Skeletal muscle tissue (tissue), 4 donors: ENCODE measurements around the gene F12. TPM values are rescaled to one million over a fixed set of nuclear protein-coding genes. Genes with fewer than 3 reads are reported as not detected.

Experiments
- H3K27ac ChIP-seq: one replicate; pipeline ENCODE4 v1.7.0; 2013; ENCODE audit warnings: mild to moderate bottlenecking, low read depth, low read length, inconsistent platforms
- H3K27me3 ChIP-seq, 3 donors: one replicate each; pipeline ENCODE4 v1.7.0; 2013; ENCODE audit warnings: low read length in 3 of 3; ENCODE audit not compliant: control insufficient read depth in 3 of 3, insufficient read depth in 3 of 3
- H3K36me3 ChIP-seq, 3 donors: one replicate each; pipeline ENCODE4 v1.7.0; 2013; ENCODE audit warnings: low read length in 3 of 3; ENCODE audit not compliant: control insufficient read depth in 3 of 3, insufficient read depth in 3 of 3
- H3K4me1 ChIP-seq, 3 donors: one replicate each; pipeline ENCODE4 v1.7.0; 2013; ENCODE audit warnings: low read length in 3 of 3, mild to moderate bottlenecking in 3 of 3; ENCODE audit not compliant: control insufficient read depth in 3 of 3, insufficient read depth in 3 of 3
- H3K4me3 ChIP-seq, 3 donors: one replicate each; pipeline ENCODE4 v1.7.0; 2013; ENCODE audit warnings: low read length in 3 of 3
- H3K9ac ChIP-seq, 3 donors: one replicate each; pipeline ENCODE4 v1.7.0; 2013; ENCODE audit warnings: low read length in 3 of 3, mild to moderate bottlenecking in 3 of 3, moderate library complexity in 2 of 3, low read depth in 1 of 3
- H3K9me3 ChIP-seq, 3 donors: one replicate each; pipeline ENCODE4 v1.7.0; 2013; ENCODE audit warnings: low read length in 3 of 3; ENCODE audit not compliant: control insufficient read depth in 3 of 3
- total RNA-seq: library from RNA; depleted of rRNA; stranded (reverse); fragments of >200 nt; gene quantifications from one replicate; pipeline ENCODE4 v1.2.3, GENCODE V29; 2014
- donor health status: Osteomylitis.

The F12 gene
- total RNA-seq, 1 donor from 2014 or later: not detected

DNA sequence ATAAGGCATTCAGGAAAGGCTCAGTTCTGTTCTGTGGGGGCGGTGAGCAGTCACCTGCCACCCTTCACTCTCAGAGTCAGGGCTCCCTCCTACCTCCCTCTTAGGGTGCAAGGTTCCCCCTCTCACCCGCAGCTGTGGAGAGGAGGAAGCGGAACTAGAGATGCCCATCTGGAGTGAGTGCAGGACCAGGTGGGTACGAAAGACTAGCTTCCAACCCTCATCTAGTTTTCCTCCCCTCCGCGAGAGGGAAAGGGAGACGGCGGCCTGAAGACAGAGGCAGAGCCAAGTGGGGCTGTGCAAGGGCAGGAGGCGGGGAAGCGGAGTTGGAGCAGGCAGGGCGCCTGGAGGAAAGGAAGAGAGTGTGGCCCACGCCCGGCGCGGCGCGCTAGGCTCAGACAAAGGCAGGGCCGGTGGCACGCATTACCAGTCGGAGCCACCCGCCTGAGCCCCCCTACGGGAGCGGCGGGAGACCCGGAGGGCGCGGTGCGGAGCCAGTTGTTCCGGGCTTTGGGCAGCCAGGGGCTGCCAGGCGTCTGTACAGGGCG is 44.6 kb upstream of the F12 start:
- no peak overlapping the region for H3K27ac ChIP-seq
- no peaks in the 10 kb centered on the region for H3K9me3 ChIP-seq
- peaks cover 0 to 5% (median 1%) of the 10 kb centered on the region in 3 donors for H3K36me3 ChIP-seq
- peaks cover 24 to 32% (median 25%) of the 10 kb centered on the region in 3 donors for H3K4me1 ChIP-seq
- peaks cover 0 to 38% (median 34%) of the 10 kb centered on the region in 3 donors for H3K27me3 ChIP-seq
- H3K9ac ChIP-seq: peak overlapping the region in 2 of 3 donors; percentile 53 to 64
- H3K4me3 ChIP-seq: peak overlapping the region; percentile 49 to 61 (median 59)

DNA sequence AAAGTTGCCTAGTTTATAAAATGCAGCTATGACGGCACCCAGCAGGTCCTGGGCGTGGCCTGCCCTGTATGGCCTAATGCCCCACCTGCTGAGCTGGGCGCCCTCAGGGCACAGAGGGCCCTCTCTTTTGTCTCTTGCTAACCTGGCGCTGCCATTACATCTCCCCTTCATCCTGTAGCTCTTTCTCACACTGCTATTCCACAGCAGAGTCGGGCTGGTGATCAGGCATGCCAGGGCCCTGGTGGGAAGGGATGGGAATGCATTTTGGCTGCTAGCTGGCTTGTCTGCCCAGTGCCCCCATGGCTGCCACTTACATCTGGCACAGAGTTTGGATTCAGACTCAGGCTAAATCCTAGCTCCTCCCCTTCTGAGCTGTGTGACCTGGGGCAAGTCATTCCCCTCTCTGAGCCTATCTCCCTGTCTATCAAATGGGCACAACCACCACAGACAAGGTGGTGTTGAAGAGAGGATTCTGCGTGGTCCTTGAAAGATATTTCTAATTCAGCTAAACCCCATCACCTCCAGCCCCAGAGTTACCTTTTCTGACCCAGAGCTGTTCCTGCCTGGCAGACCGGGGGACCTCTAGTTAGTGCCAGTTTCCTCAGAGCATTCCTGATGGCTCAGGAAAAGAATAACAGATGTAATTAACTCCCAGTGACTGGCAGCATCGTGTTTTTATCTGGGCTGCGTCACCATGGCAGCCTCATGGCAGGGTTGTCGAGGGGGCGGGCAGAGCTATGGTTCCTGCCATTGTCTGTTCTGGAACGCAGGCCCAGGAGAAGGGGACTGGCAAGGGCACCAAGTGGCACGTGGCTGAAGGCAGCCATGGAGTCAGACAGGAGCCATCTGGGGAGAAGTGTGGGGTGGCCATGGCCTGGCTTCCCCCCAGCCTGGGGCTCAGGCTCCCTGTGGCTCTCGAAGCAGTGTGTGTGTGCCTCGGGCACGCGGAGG is 43.6 kb upstream of the F12 start:
- Histone ChIP-seq H3K9ac (peak overlapping the region in 1 of 3 donors; percentile 8), H3K27ac (no peak overlapping the region), H3K4me3 (no peak overlapping the region), H3K4me1 (peaks cover 25 to 40% (median 28%) of the 10 kb centered on the region in 3 donors), H3K9me3 (no peaks in the 10 kb centered on the region), H3K27me3 (peaks cover 0 to 45% (median 34%) of the 10 kb centered on the region in 3 donors), H3K36me3 (no peaks in the 10 kb centered on the region)

DNA sequence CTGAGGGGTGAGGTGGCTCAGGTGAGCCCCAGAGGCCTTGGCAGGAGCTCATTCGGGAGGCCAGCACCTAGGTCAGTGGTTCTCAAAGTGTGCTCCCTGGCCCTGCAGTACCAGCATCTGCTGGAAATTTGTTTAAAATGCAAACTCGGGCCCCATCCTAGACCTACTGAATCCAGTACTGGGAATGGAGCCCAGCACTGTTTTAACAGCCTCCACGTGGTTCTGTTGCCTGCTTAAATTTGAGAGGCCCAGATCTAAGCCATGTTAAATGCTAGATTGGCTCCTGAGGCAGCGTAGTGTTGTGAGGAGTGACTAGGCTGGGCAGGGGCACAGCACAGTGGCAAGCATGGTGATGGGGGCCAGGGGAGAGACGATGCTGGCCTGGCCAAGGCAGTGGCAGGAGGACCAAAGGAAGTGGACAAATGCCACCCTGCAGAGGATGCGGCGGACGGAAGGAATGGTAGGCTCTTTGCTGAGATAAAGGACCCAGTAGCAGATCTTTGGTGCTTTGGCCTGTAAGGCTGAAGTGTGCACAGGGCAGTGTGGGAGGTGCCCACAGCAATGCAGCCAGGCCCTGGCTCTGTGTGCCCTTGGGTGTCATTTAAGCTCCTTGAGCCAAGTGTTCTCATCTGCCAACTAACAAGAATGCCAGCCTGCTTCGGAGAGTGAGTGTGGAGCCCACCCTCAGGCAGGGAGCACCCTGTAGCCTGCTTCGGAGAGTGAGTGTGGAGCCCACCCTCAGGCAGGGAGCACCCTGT is 41.5 kb upstream of the F12 start:
- Histone ChIP-seq H3K27ac (no peak overlapping the region), H3K9me3 (no peaks in the 10 kb centered on the region), H3K27me3 (peaks cover 4 to 48% (median 43%) of the 10 kb centered on the region in 3 donors), H3K9ac (no peak overlapping the region), H3K36me3 (no peaks in the 10 kb centered on the region), H3K4me1 (peaks cover 27 to 40% (median 31%) of the 10 kb centered on the region in 3 donors), H3K4me3 (no peak overlapping the region)

DNA sequence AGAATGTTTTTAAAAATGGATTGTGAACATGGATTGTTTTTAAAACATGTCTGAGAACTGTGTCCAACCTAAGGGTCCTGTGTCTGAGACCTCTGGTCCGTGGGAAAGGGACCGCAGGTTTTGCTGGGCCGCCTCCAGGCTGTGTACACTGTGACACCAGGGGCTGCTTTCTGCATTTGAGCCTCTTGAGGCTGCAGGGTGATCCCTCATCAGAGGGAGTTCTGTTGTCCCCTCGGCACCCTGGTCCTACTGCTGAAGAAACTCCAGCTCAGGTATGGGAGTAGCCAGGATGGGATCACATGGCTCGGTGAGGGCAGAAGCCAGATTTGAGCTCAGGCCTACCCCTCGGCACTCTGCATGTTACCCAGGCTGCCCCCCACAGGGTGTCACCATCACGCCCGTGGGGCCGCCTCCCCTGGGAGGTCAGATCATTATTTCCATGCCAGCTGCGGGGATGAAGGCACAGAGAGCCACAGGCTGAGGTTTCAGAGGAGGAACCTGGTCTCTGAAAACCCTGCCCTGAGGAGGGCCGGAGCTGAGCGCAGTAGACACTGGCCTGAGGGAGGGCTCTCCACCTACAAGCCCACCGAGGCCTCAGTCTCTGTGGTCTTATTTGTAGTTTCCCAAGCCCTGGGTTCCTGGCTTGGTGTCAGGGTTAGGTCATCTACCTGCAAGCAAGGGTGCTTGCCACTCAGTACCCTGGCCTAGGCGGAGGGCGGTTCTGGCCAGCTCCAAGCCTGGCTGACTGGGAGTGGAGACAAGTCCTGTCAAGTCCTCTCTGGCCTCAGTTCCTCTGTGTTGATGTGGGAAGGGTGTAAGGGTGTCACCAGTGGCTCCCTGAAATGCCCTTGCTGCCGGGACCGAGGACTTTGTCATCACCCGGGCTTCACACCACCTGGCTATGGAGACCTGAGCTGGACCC is 40.0 kb upstream of the F12 start:
- no peak overlapping the region for H3K27ac ChIP-seq
- peaks cover 4 to 48% (median 43%) of the 10 kb centered on the region in 3 donors for H3K27me3 ChIP-seq
- H3K4me1 ChIP-seq: peaks cover 22 to 30% (median 25%) of the 10 kb centered on the region in 3 donors
- H3K9ac ChIP-seq: no peak overlapping the region
- no peak overlapping the region for H3K4me3 ChIP-seq
- no peaks in the 10 kb centered on the region for H3K36me3 ChIP-seq
- no peaks in the 10 kb centered on the region for H3K9me3 ChIP-seq

DNA sequence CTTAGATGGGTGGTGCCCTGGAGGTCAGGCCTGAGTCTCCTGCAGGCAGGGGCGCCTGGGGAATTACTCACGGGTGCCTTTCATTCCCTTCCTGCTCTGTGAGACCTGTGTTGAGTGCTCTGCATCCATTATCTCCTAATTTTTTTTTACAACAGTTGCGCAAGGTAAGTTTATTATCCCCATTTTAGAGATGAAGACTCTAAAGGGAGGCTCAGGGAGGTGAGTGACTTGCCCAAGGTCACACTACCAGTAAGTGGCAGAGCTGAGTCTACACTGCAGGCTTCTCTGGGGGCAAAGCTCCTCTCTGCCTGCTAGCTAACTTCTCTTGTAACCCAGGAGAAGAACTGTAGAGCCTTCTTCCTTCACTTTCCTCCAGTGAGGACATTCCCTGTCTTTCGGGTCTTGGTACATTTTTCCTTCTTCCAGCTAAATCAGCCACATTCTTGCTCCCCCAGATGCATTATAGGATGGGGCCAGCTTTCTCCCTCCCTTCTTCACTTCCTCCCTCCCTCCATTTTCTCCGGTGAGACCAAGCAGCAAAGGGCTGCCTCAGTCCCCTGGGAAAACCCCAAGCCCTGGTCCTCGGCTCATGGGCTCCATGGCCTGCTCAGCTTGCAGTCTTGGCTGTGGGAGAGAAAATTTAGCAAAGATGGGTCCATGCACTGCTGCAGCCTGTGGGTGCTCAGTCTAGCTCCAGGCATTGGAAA is 39.0 kb upstream of the F12 start:
- Histone ChIP-seq H3K4me1 (peaks cover 14 to 23% (median 18%) of the 10 kb centered on the region in 3 donors), H3K27ac (no peak overlapping the region), H3K27me3 (peaks cover 4 to 43% (median 42%) of the 10 kb centered on the region in 3 donors), H3K9me3 (no peaks in the 10 kb centered on the region), H3K36me3 (no peaks in the 10 kb centered on the region), H3K4me3 (no peak overlapping the region), H3K9ac (no peak overlapping the region)

DNA sequence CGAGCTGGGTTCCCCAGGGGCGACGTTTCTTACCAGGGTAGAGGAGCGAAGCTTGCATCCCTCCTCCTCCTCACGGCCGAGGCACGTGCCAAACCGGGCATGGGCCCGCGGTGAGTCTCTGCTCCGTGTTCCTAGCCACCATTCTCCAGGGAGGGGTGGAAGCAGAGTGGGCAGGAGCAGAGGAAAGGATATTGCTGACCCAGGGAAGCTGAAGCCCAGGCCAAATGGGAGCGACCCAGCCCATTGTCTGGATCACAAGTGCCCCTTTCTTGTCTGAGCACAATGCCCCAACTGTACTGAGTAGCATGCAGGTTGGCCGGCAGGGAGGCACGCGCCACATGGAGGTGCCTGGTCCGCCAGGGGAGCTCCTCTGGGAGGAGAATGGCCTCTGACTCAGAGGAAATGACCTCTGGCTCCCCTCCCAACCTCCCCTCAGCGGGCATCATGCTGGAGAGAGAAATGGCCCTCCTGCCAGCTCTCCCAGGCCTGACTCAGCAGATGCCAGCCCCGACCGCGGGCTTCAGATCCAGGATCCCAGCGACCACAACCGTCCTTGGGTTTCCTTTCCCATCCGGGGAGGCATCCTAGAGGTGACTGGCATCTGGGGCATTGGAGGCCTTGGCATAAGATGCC is 38.4 kb upstream of the F12 start:
- H3K4me1 ChIP-seq: peaks cover 14 to 23% (median 16%) of the 10 kb centered on the region in 3 donors
- peaks cover 4 to 40% (median 36%) of the 10 kb centered on the region in 3 donors for H3K27me3 ChIP-seq
- no peak overlapping the region for H3K27ac ChIP-seq
- peak overlapping the region in 1 of 3 donors; percentile 41 for H3K4me3 ChIP-seq
- H3K36me3 ChIP-seq: no peaks in the 10 kb centered on the region
- no peaks in the 10 kb centered on the region for H3K9me3 ChIP-seq
- peak overlapping the region in 1 of 3 donors; percentile 68 for H3K9ac ChIP-seq

DNA sequence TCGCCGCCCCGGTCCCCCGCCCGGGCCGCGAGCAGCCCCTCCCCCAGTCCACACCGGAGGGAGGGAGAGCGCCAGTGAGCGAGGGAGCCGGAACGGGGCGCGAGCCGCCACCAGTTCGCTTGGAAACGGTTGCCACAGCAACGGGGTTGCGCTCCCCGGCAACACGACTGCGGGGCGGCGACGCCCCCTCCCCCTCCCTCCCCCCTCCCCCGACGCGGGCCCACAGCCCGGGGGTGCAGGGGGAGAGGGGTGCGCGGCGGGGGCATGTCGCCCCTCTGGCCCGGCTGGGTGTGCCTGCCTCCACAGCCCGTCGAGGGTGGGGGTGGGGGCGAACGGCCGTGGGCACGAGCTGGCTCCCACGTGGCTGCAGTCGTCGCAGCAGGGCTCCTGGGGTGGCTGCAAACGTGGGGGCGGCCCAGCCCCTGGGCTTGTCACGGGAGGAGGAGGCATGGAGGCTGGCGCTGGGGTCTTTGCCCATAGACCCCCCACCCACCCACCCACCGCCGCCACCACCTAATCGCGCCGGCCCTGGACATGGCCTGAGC is 37.8 kb upstream of the F12 start:
- Histone ChIP-seq H3K36me3 (peaks cover 0 to under 1% (median 0%) of the 10 kb centered on the region in 3 donors), H3K27me3 (peaks cover 4 to 34% (median 31%) of the 10 kb centered on the region in 3 donors), H3K4me1 (peaks cover 14 to 23% (median 16%) of the 10 kb centered on the region in 3 donors), H3K9ac (peak overlapping the region in 1 of 3 donors; percentile 79), H3K4me3 (peak overlapping the region in 2 of 3 donors; percentile 71 to 78), H3K27ac (no peak overlapping the region), H3K9me3 (no peaks in the 10 kb centered on the region)
